Embryonic facial prominence (tissue), 1 donor: Measurements from ENCODE around the gene MPV17.
"Not testable (repeated sequence)": the region's sequence is repeated elsewhere in the genome, so short reads cannot be mapped to it uniquely, and the experiment has no call there.

Source experiments
- DNase-seq: peaks from one replicate; pipeline ENCODE4 v3.0.0-alpha.2; 2016; ENCODE audit errors: extremely low spot score

MPV17 gene

GRCh38 chr2:27298391-27299080 lies 24.4 kb downstream of the MPV17 start:
- DNase-seq, result no peak

- DNase-seq, result no peak
These were observed 25.7 kb downstream of the MPV17 start for GRCh38 chr2:27297195-27297594.

GRCh38 chr2:27296481-27296880 lies 26.4 kb downstream of the MPV17 start:
- DNase-seq, result no peak

- DNase-seq, result no peak
These were observed 28.0 kb downstream of the MPV17 start for GRCh38 chr2:27294928-27295327.

GRCh38 chr2:27291865-27292264 lies 31.0 kb downstream of the MPV17 start:
- DNase-seq, result no peak

GRCh38 chr2:27290549-27290948 lies 32.3 kb downstream of the MPV17 start:
- DNase-seq, result no peak

- no peak for DNase-seq
These were observed 34.3 kb downstream of the MPV17 start for GRCh38 chr2:27288610-27289009.

- DNase-seq, result no peak
These were observed 37.4 kb downstream of the MPV17 start for GRCh38 chr2:27285481-27285880.

- no peak for DNase-seq
These were observed 37.9 kb downstream of the MPV17 start for GRCh38 chr2:27284996-27285395.

GRCh38 chr2:27282892-27283291 lies 40.0 kb downstream of the MPV17 start:
- no peak for DNase-seq

- DNase-seq, result no peak
These were observed 40.9 kb downstream of the MPV17 start, which contains the start of gene TRIM54 for GRCh38 chr2:27281855-27282559. Gene TRIM54 (plus strand): TSS chr2:27282429. CDS start chr2:27282732, 303 bp downstream.

GRCh38 chr2:27281442-27281841 lies 41.5 kb downstream of the MPV17 start:
- no peak for DNase-seq

GRCh38 chr2:27280826-27281225 lies 42.1 kb downstream of the MPV17 start:
- no peak for DNase-seq

- no peak for DNase-seq
These were observed 44.9 kb downstream of the MPV17 start for GRCh38 chr2:27278010-27278409.

GRCh38 chr2:27275211-27276150 lies 47.4 kb downstream of the MPV17 start, which contains the start of gene DNAJC5G:
Gene DNAJC5G (plus strand): TSS chr2:27275433. CDS start chr2:27276729, 1,296 bp downstream.
- no peak for DNase-seq

- DNase-seq, result not testable (repeated sequence)
These were observed 50.1 kb downstream of the MPV17 start for GRCh38 chr2:27272537-27273522.

GRCh38 chr2:27271631-27272340 lies 51.1 kb downstream of the MPV17 start:
- no peak for DNase-seq

- no peak for DNase-seq
These were observed 52.2 kb downstream of the MPV17 start for GRCh38 chr2:27270670-27271069.

GRCh38 chr2:27270131-27270530 lies 52.8 kb downstream of the MPV17 start:
- no peak for DNase-seq

- not testable (repeated sequence) for DNase-seq
These were observed 54.6 kb downstream of the MPV17 start for GRCh38 chr2:27268296-27268695.
